ENCODE data around the gene LTBP1. TPM values are rescaled to one million over a fixed set of nuclear protein-coding genes. Genes with fewer than 3 reads are reported as not detected.
A peak's percentile ranks its signal among the peaks of the same experiment; 100 is the strongest.

Gene LTBP1
- total RNA-seq, 2 donors from 2014 or later = 2.2 to 33.8 TPM

DNA sequence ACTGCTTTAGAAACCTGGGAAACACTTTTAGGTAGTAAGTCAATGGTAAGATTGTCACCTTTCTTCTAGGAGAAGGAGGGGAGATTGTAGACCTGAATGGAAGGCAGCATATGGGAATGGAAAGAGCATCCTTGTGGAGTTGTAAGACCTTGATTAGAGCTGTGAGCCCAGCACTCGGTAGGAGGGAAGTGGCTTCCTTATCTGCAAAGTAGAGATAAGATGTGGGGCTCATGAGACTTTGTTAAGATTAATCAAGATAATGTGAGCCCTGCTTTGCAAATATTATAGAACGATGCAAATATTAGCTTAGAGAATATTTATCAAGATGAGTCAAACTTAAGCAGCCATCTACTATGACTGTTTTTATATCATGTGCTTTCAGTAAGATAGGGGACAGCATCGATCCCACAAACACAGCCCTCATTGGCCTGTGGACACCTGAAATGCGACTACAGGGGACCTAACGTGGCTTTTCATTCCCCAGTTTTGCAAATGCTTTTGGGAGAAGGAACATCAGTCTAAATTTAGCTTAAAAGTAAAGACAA is 243.7 kb downstream of the LTBP1 start:
- H3K4me3 Mint-ChIP-seq = no peak overlapping the region
- DNase-seq (no peak), ATAC-seq (no peak)
- no peaks in the 10 kb centered on the region for H3K27me3 Mint-ChIP-seq
- no peaks in the 10 kb centered on the region for H3K4me1 Mint-ChIP-seq
- H3K27ac Mint-ChIP-seq = no peak overlapping the region
- H3K36me3 Mint-ChIP-seq (ENCODE audit: low read depth) = no peaks in the 10 kb centered on the region
- no peaks in the 10 kb centered on the region for H3K9me3 ChIP-seq (ENCODE audit: control insufficient read depth, low read length, poor library complexity, severe bottlenecking)

- Mint-ChIP-seq H3K4me3 (no peak overlapping the region), H3K27ac (peak overlapping the region; percentile 2), H3K27me3 (peaks cover 17% of the 10 kb centered on the region), H3K4me1 (no peaks in the 10 kb centered on the region), H3K36me3 (ENCODE audit: low read depth) (peaks cover 2% of the 10 kb centered on the region)
- no peak for ATAC-seq
- no peaks in the 10 kb centered on the region for H3K9me3 ChIP-seq (ENCODE audit: control insufficient read depth, low read length, poor library complexity, severe bottlenecking)
- no peak for DNase-seq
Observed at GRCh38 chr2:33195891-33196290, 249.1 kb downstream of the LTBP1 start.

DNA sequence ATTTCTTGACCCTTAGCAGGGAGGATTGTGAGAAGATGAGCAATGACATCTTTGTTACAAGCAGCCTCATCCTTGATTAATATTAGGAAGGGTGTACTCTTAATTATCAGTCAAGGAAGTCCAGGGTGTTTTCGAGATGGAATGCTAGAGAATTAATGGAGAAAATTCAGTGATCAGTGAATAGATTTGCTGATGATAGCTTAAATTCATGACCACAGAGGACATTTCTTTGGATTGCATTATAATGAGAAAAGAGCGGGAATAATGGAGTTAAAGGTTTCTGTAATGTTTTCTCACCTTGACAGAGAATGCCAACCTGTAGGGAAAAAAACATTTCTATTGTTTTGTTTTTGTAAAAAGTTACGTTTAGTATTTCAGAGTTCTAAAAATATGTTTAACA is 249.9 kb downstream of the LTBP1 start:
- DNase-seq (no peak), ATAC-seq (no peak)
- H3K27ac Mint-ChIP-seq = no peak overlapping the region
- H3K4me3 Mint-ChIP-seq = no peak overlapping the region
- H3K9me3 ChIP-seq (ENCODE audit: control insufficient read depth, low read length, poor library complexity, severe bottlenecking) = no peaks in the 10 kb centered on the region
- peaks cover 2% of the 10 kb centered on the region for H3K36me3 Mint-ChIP-seq (ENCODE audit: low read depth)
- peaks cover 17% of the 10 kb centered on the region for H3K27me3 Mint-ChIP-seq
- H3K4me1 Mint-ChIP-seq = no peaks in the 10 kb centered on the region

GRCh38 chr2:33197198-33197938 is 250.6 kb downstream of the LTBP1 start:
- no peaks in the 10 kb centered on the region for H3K4me1 Mint-ChIP-seq
- peaks cover 17% of the 10 kb centered on the region for H3K27me3 Mint-ChIP-seq
- no peaks in the 10 kb centered on the region for H3K9me3 ChIP-seq (ENCODE audit: control insufficient read depth, low read length, poor library complexity, severe bottlenecking)
- DNase-seq (no peak), ATAC-seq (no peak)
- H3K4me3 Mint-ChIP-seq = no peak overlapping the region
- H3K27ac Mint-ChIP-seq = no peak overlapping the region
- peaks cover 2% of the 10 kb centered on the region for H3K36me3 Mint-ChIP-seq (ENCODE audit: low read depth)

GRCh38 chr2:33202641-33203522 is 256.1 kb downstream of the LTBP1 start:
- Mint-ChIP-seq H3K27ac (no peak overlapping the region), H3K36me3 (ENCODE audit: low read depth) (peaks cover 2% of the 10 kb centered on the region), H3K4me3 (no peak overlapping the region), H3K27me3 (no peaks in the 10 kb centered on the region), H3K4me1 (no peaks in the 10 kb centered on the region)
- ATAC-seq (no peak), DNase-seq (no peak)
- H3K9me3 ChIP-seq (ENCODE audit: control insufficient read depth, low read length, poor library complexity, severe bottlenecking) = no peaks in the 10 kb centered on the region

DNA sequence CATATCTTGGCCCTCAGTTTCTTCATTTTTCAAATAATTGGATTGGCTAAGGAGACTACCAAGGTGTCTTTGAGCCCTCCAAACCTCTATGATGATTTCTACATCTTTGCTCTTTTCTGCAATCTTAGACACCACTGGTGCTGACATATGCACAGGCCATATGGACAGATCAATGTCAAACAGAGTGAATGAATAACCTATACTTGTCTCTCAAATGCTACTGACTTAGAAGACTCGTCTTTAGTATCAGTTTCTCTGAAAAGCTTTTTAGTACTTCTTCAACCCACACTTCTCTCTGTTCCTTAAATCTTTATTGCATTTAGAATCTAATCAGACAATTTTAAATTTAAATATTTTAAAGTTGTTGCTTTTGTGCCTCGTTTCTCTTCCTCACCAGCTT is 258.2 kb downstream of the LTBP1 start:
- Mint-ChIP-seq H3K27me3 (peaks cover 5% of the 10 kb centered on the region), H3K4me3 (no peak overlapping the region), H3K27ac (no peak overlapping the region), H3K36me3 (ENCODE audit: low read depth) (no peaks in the 10 kb centered on the region), H3K4me1 (no peaks in the 10 kb centered on the region)
- DNase-seq (no peak), ATAC-seq (no peak)
- no peaks in the 10 kb centered on the region for H3K9me3 ChIP-seq (ENCODE audit: control insufficient read depth, low read length, poor library complexity, severe bottlenecking)

- no peaks in the 10 kb centered on the region for H3K9me3 ChIP-seq (ENCODE audit: control insufficient read depth, low read length, poor library complexity, severe bottlenecking)
- no peak overlapping the region for H3K27ac Mint-ChIP-seq
- peaks cover 5% of the 10 kb centered on the region for H3K27me3 Mint-ChIP-seq
- H3K4me1 Mint-ChIP-seq = peaks cover 2% of the 10 kb centered on the region
- no peaks in the 10 kb centered on the region for H3K36me3 Mint-ChIP-seq (ENCODE audit: low read depth)
- ATAC-seq (no peak), DNase-seq (no peak)
- no peak overlapping the region for H3K4me3 Mint-ChIP-seq
Observed at GRCh38 chr2:33205693-33206434, 259.1 kb downstream of the LTBP1 start.

- no peak overlapping the region for H3K27ac Mint-ChIP-seq
- H3K27me3 Mint-ChIP-seq = peaks cover 5% of the 10 kb centered on the region
- H3K4me3 Mint-ChIP-seq = no peak overlapping the region
- H3K36me3 Mint-ChIP-seq (ENCODE audit: low read depth) = no peaks in the 10 kb centered on the region
- no peaks in the 10 kb centered on the region for H3K9me3 ChIP-seq (ENCODE audit: control insufficient read depth, low read length, poor library complexity, severe bottlenecking)
- ATAC-seq = no peak
- DNase-seq = no peak
- peaks cover 2% of the 10 kb centered on the region for H3K4me1 Mint-ChIP-seq
Observed at GRCh38 chr2:33207151-33207740, 260.5 kb downstream of the LTBP1 start.

- no peak for DNase-seq
Observed at GRCh38 chr2:33208400-33208799, 261.6 kb downstream of the LTBP1 start.

GRCh38 chr2:33209976-33210375 is 263.2 kb downstream of the LTBP1 start:
- DNase-seq (no peak), ATAC-seq (no peak)
- no peak overlapping the region for H3K27ac Mint-ChIP-seq
- peaks cover 5% of the 10 kb centered on the region for H3K27me3 Mint-ChIP-seq
- H3K9me3 ChIP-seq (ENCODE audit: control insufficient read depth, low read length, poor library complexity, severe bottlenecking) = no peaks in the 10 kb centered on the region
- no peaks in the 10 kb centered on the region for H3K36me3 Mint-ChIP-seq (ENCODE audit: low read depth)
- peaks cover 4% of the 10 kb centered on the region for H3K4me1 Mint-ChIP-seq
- H3K4me3 Mint-ChIP-seq = no peak overlapping the region

More at GRCh38 chr2:33208400-33208799, 261.6 kb downstream of the LTBP1 start:
- H3K9me3 ChIP-seq (ENCODE audit: control insufficient read depth, low read length, poor library complexity, severe bottlenecking) = no peaks in the 10 kb centered on the region
- H3K4me3 Mint-ChIP-seq = no peak overlapping the region
- H3K36me3 Mint-ChIP-seq (ENCODE audit: low read depth) = no peaks in the 10 kb centered on the region
- peaks cover 2% of the 10 kb centered on the region for H3K4me1 Mint-ChIP-seq
- ATAC-seq = peak; percentile 36
- H3K27ac Mint-ChIP-seq = no peak overlapping the region
- peaks cover 5% of the 10 kb centered on the region for H3K27me3 Mint-ChIP-seq

DNA sequence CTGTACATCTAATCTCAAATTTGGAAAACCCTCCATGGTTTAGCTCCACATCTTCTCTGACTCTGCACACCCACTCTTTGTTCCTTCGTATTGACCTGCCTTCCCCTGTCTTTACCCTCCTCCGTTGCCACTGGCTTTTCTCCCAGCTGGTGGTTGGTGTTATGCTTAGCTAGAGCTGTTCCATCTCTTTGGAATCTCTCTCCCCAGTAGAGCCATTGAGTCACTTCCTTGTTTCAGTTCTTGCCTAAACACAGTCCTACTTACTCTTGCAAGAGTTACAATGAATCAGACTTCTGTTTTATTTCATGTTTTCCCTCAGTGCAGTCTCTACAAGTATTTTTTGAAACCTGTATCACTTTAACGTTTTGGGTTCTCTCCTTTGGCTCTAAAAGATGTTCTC is 263.9 kb downstream of the LTBP1 start:
- peaks cover 5% of the 10 kb centered on the region for H3K27me3 Mint-ChIP-seq
- H3K4me1 Mint-ChIP-seq = peaks cover 4% of the 10 kb centered on the region
- H3K4me3 Mint-ChIP-seq = no peak overlapping the region
- DNase-seq (no peak), ATAC-seq (no peak)
- H3K27ac Mint-ChIP-seq = no peak overlapping the region
- no peaks in the 10 kb centered on the region for H3K9me3 ChIP-seq (ENCODE audit: control insufficient read depth, low read length, poor library complexity, severe bottlenecking)
- no peaks in the 10 kb centered on the region for H3K36me3 Mint-ChIP-seq (ENCODE audit: low read depth)

DNA sequence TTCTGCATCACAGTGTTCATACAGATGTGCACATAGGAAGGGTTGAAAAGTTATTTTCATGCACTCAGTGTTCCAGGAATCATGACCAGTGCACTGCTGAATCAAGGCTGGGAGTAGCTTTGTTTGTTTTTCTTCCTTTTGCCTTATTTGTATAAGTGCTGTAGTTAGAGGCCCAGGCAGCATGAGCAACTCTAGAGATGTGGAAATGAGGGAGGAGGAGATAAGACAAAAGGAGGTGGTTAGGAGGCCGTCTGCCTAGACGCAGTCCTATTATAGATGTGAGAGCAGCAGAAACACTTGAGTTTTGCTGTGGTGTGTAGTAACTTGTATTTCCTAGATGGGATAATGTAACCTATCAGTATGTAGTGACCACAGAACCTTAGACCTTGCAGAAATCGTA is 265.4 kb downstream of the LTBP1 start:
- Mint-ChIP-seq H3K4me3 (no peak overlapping the region), H3K36me3 (ENCODE audit: low read depth) (no peaks in the 10 kb centered on the region), H3K4me1 (peaks cover 4% of the 10 kb centered on the region), H3K27ac (no peak overlapping the region), H3K27me3 (peaks cover 5% of the 10 kb centered on the region)
- no peaks in the 10 kb centered on the region for H3K9me3 ChIP-seq (ENCODE audit: control insufficient read depth, low read length, poor library complexity, severe bottlenecking)
- DNase-seq (no peak), ATAC-seq (no peak)
